GM23338 (cell line): ENCODE measurements around the gene UEVLD. TPM values are rescaled to one million over a fixed set of nuclear protein-coding genes. Genes with fewer than 3 reads are reported as not detected.

ENCODE experiments used
- ATAC-seq: fragments of 200-7000 bp; cut with Tn5 transposase; 3 replicates; pipeline ENCODE4 v1.9.1; 2020
- DNase-seq: peaks from one replicate; pipeline ENCODE4 v3.0.0-alpha.2; 2015; ENCODE audit warnings: low spot score
- H2AFZ ChIP-seq: fragments of 200-600 bp; sonication (generic); 2 replicates; pipeline ENCODE4 v1.8.0; 2016; ENCODE audit warnings: antibody characterized with exemption, mild to moderate bottlenecking, moderate library complexity
- H3F3A ChIP-seq: fragments of 200-600 bp; sonication (generic); replicated peaks from 2 replicates; pipeline ENCODE4 v1.8.0; 2017; ENCODE audit warnings: antibody characterized with exemption, mixed run types, low read depth
- H3K27ac ChIP-seq: fragments of 200-600 bp; sonication (generic); 2 replicates; pipeline ENCODE4 v1.6.1; 2016; ENCODE audit warnings: low read depth
- H3K27me3 ChIP-seq: fragments of 200-600 bp; sonication (generic); 2 replicates; pipeline ENCODE4 v1.8.0; 2016; ENCODE audit warnings: mild to moderate bottlenecking, mixed run types, moderate library complexity; ENCODE audit not compliant: insufficient read depth
- H3K36me3 ChIP-seq: fragments of 200-600 bp; sonication (generic); 2 replicates; pipeline ENCODE4 v1.8.0; 2016; ENCODE audit warnings: mild to moderate bottlenecking; ENCODE audit not compliant: insufficient read depth
- H3K4me1 ChIP-seq: fragments of 200-600 bp; sonication (generic); 2 replicates; pipeline ENCODE4 v1.8.0; 2016; ENCODE audit warnings: mild to moderate bottlenecking, moderate library complexity; ENCODE audit not compliant: insufficient read depth
- H3K4me2 ChIP-seq: fragments of 200-600 bp; sonication (generic); 2 replicates; pipeline ENCODE4 v1.7.1; 2017; ENCODE audit warnings: mixed run types
- H3K4me3 ChIP-seq: fragments of 200-600 bp; sonication (generic); 2 replicates; pipeline ENCODE4 v1.6.1; 2016; ENCODE audit warnings: mixed run types
- H3K79me2 ChIP-seq: fragments of 200-600 bp; sonication (generic); replicated peaks from 2 replicates; pipeline ENCODE4 v1.8.0; 2017; ENCODE audit warnings: mild to moderate bottlenecking; ENCODE audit not compliant: insufficient read depth
- H3K9me2 ChIP-seq: fragments of 200-600 bp; sonication (generic); 2 replicates; pipeline ENCODE4 v1.8.0; 2017; ENCODE audit not compliant: insufficient read depth
- H4K20me1 ChIP-seq: fragments of 200-600 bp; sonication (generic); replicated peaks from 2 replicates; pipeline ENCODE4 v1.8.0; 2017; ENCODE audit warnings: mild to moderate bottlenecking; ENCODE audit not compliant: insufficient read depth
- H3K27ac Mint-ChIP-seq: 2 replicates; pipeline ENCODE4 v1.8.0; 2020; ENCODE audit warnings: inconsistent platforms, mild to moderate bottlenecking, moderate library complexity, mixed read lengths
- H3K27me3 Mint-ChIP-seq: 3 replicates; pipeline ENCODE4 v1.8.0; 2022; ENCODE audit warnings: low read depth, mild to moderate bottlenecking, moderate library complexity, mixed read lengths, inconsistent platforms; ENCODE audit not compliant: insufficient read depth, poor library complexity
- H3K36me3 Mint-ChIP-seq: 3 replicates; pipeline ENCODE4 v1.8.0; 2021; ENCODE audit warnings: low read depth, mild to moderate bottlenecking, inconsistent platforms, moderate library complexity, mixed read lengths
- H3K4me1 Mint-ChIP-seq: 3 replicates; pipeline ENCODE4 v1.8.0; 2020; ENCODE audit warnings: mild to moderate bottlenecking, inconsistent platforms, mixed read lengths
- H3K4me3 Mint-ChIP-seq: 3 replicates; pipeline ENCODE4 v1.8.0; 2021; ENCODE audit warnings: moderate library complexity, mild to moderate bottlenecking, inconsistent platforms, mixed read lengths
- H3K9me3 Mint-ChIP-seq: 3 replicates; pipeline ENCODE4 v1.8.0; 2020; ENCODE audit warnings: moderate library complexity, mild to moderate bottlenecking, inconsistent platforms, mixed read lengths
- CREB1 ChIP-seq: fragments of 250-450 bp; sonication (Bioruptor Pico); IDR thresholded peaks from 2 replicates; pipeline ENCODE4 v1.5.0; 2020; ENCODE audit warnings: low read depth, mild to moderate bottlenecking, moderate library complexity
- EZH2 ChIP-seq: fragments of 200-600 bp; sonication (generic); IDR thresholded peaks from one replicate; pipeline ENCODE4 v1.8.0; 2017; ENCODE audit warnings: antibody characterized with exemption, mild to moderate bottlenecking, low read depth; ENCODE audit not compliant: unreplicated experiment
- EZH2phosphoT487 ChIP-seq: fragments of 200-600 bp; sonication (generic); IDR thresholded peaks from one replicate; pipeline ENCODE4 v1.8.1; 2018; ENCODE audit warnings: antibody characterized with exemption; ENCODE audit not compliant: unreplicated experiment
- NANOG ChIP-seq: IDR thresholded peaks from 2 replicates; pipeline ENCODE4 v1.6.1; 2016; ENCODE audit warnings: antibody characterized with exemption, borderline replicate concordance
- POLR2AphosphoS5 ChIP-seq: IDR thresholded peaks from 2 replicates; pipeline ENCODE4 v1.6.1; 2016; ENCODE audit warnings: antibody characterized with exemption, low read depth
- ZNF331 ChIP-seq: fragments of 250-450 bp; sonication (Bioruptor Pico); IDR thresholded peaks from 2 replicates; pipeline ENCODE4 v1.5.0; 2020; ENCODE audit warnings: low read depth, mild to moderate bottlenecking, moderate library complexity
- polyA plus RNA-seq: library from polyadenylated mRNA; unstranded; fragments of >200 nt; fragmentation: Nextera tagmentation; extraction: Ambion mirVana; gene quantifications from 2 replicates; pipeline ENCODE4 v1.2.1, GENCODE V29; 2016
- total RNA-seq: library from RNA; depleted of rRNA; stranded (reverse); fragments of >200 nt; shearing (Covaris generic); gene quantifications from 2 replicates; pipeline ENCODE4 v1.2.3, GENCODE V29; 2014
- TF ChIP-seq, protein P1 (sequence below): IDR thresholded peaks from 2 replicates; pipeline ENCODE4 v1.6.1; 2016; ENCODE audit warnings: antibody characterized with exemption
- TF ChIP-seq, protein P2 (sequence below), 2 experiments: fragments of 200-600 bp in 1 of 2; sonication (generic) in 1 of 2; conservative IDR thresholded peaks; 2 replicates each; pipeline versions ENCODE4 v1.5.1 to v1.6.1; 2016 to 2017; ENCODE audit warnings: antibody characterized with exemption in 2 of 2, low read depth in 2 of 2, mild to moderate bottlenecking in 2 of 2, moderate library complexity in 1 of 2

The UEVLD gene
- total and polyA plus RNA-seq, 2 experiments from 2014 or later: 10.2 to 11.8 TPM

DNA sequence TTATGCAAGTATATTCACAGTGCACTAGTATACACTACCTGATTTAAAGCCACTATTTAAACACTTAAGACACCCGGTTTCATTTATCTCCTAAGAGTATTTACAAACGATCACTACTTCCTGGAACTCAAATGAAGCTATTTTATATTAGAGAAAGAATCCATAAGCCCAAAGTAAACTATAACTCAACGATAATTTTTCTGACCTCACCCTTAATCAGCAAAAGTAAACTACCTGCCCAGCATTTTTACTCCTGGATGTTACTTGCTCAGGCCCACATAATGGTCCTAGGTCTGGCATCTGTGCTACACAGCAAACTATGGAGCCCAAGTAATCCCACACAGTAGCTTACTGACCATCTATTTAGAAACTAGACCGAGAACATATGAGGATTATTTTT lies 95.2 kb downstream of the UEVLD start:
- H2AFZ ChIP-seq: no peak overlapping the region
- no peak overlapping the region for H3K4me3 ChIP-seq
- Mint-ChIP-seq H3K4me1 (no peaks in the 10 kb centered on the region), H3K9me3 (no peaks in the 10 kb centered on the region), H3K4me3 (no peak overlapping the region), H3K36me3 (peaks cover 16% of the 10 kb centered on the region; the same call in 2 of the 3 replicates), H3K27me3 (no peaks in the 10 kb centered on the region), H3K27ac (no peak overlapping the region)
- DNase-seq (no peak), ATAC-seq (no peak)
- no peaks in the 10 kb centered on the region for H3K79me2 ChIP-seq
- H4K20me1 ChIP-seq: peaks cover 8% of the 10 kb centered on the region; the same call in 1 of the 2 replicates
- peak overlapping the region; percentile 3; the same call in 1 of the 2 replicates for H3K27ac ChIP-seq
- H3K9me2 ChIP-seq: no peaks in the 10 kb centered on the region
- no peak for TF ChIP-seq POLR2AphosphoS5
- no peak for TF ChIP-seq NANOG
- TF ChIP-seq, protein P1, sequence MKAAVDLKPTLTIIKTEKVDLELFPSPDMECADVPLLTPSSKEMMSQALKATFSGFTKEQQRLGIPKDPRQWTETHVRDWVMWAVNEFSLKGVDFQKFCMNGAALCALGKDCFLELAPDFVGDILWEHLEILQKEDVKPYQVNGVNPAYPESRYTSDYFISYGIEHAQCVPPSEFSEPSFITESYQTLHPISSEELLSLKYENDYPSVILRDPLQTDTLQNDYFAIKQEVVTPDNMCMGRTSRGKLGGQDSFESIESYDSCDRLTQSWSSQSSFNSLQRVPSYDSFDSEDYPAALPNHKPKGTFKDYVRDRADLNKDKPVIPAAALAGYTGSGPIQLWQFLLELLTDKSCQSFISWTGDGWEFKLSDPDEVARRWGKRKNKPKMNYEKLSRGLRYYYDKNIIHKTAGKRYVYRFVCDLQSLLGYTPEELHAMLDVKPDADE: no peak
- no peak for TF ChIP-seq EZH2phosphoT487
- TF ChIP-seq ZNF331 (CRISPR knock-in tag): no peak
- TF ChIP-seq, protein P2, sequence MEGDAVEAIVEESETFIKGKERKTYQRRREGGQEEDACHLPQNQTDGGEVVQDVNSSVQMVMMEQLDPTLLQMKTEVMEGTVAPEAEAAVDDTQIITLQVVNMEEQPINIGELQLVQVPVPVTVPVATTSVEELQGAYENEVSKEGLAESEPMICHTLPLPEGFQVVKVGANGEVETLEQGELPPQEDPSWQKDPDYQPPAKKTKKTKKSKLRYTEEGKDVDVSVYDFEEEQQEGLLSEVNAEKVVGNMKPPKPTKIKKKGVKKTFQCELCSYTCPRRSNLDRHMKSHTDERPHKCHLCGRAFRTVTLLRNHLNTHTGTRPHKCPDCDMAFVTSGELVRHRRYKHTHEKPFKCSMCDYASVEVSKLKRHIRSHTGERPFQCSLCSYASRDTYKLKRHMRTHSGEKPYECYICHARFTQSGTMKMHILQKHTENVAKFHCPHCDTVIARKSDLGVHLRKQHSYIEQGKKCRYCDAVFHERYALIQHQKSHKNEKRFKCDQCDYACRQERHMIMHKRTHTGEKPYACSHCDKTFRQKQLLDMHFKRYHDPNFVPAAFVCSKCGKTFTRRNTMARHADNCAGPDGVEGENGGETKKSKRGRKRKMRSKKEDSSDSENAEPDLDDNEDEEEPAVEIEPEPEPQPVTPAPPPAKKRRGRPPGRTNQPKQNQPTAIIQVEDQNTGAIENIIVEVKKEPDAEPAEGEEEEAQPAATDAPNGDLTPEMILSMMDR (conservative IDR thresholded peaks at IDR 0.05; ENCODE audit: low read depth in 2 of 2): no peak
- TF ChIP-seq EZH2: no peak
- H3K27me3 ChIP-seq: no peaks in the 10 kb centered on the region
- no peaks in the 10 kb centered on the region for H3F3A ChIP-seq
- H3K4me2 ChIP-seq: no peak overlapping the region
- no peaks in the 10 kb centered on the region; the same call in 1 of the 2 replicates for H3K4me1 ChIP-seq
- peaks cover 16% of the 10 kb centered on the region; the same call in 1 of the 2 replicates for H3K36me3 ChIP-seq

DNA sequence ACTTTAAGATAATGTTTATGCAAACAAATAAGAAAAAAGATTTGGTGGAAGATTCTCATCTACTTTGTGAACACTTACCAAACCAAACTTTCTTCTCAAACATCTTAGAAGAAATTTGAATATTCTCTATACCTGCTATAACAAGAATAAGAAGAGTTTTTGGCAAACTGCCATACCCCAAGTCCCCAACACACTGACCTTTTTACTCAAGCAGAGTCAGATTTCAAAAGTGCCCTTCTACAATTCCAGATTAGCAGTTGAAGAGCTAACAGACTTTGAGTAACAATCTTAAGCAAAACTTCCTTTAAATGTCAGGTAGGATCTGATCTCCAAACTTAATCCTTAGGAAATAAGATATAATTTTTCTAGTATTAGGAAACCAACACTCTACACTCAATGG lies 95.6 kb downstream of the UEVLD start:
- peaks cover 16% of the 10 kb centered on the region; the same call in 2 of the 3 replicates for H3K36me3 Mint-ChIP-seq
- Histone ChIP-seq H2AFZ (no peak overlapping the region), H3K27me3 (no peaks in the 10 kb centered on the region), H4K20me1 (peaks cover 8% of the 10 kb centered on the region; the same call in 1 of the 2 replicates), H3F3A (no peaks in the 10 kb centered on the region), H3K27ac (no peak overlapping the region; the same call in 1 of the 2 replicates), H3K4me3 (no peak overlapping the region), H3K9me2 (no peaks in the 10 kb centered on the region), H3K4me1 (no peaks in the 10 kb centered on the region; the same call in 1 of the 2 replicates), H3K4me2 (no peak overlapping the region), H3K36me3 (peaks cover 16% of the 10 kb centered on the region; the same call in 1 of the 2 replicates), H3K79me2 (no peaks in the 10 kb centered on the region)
- no peaks in the 10 kb centered on the region for H3K27me3 Mint-ChIP-seq
- H3K4me1 Mint-ChIP-seq: no peaks in the 10 kb centered on the region
- ATAC-seq (no peak), DNase-seq (peak; percentile 2)
- H3K27ac Mint-ChIP-seq: no peak overlapping the region
- TF ChIP-seq CREB1: no peak
- H3K4me3 Mint-ChIP-seq: no peak overlapping the region
- no peaks in the 10 kb centered on the region for H3K9me3 Mint-ChIP-seq
